Tibial nerve (tissue), 4 donors: ENCODE results near the gene SPDYC. TPM values are rescaled to one million over a fixed set of nuclear protein-coding genes. Genes with fewer than 3 reads are reported as not detected.

Experiments
- DNase-seq, 2 donors: peaks; one replicate each; pipeline ENCODE4 v3.0.0-alpha.2; 2019; ENCODE audit warnings: low spot score in 2 of 2
- H3K27ac ChIP-seq, 4 donors: fragments of 200-600 bp; sonication (generic) in 3 of 4; one replicate each; pipeline ENCODE4 v1.5.1; 2017 to 2019; ENCODE audit warnings: mild to moderate bottlenecking in 1 of 4
- H3K27me3 ChIP-seq, 2 donors: fragments of 200-600 bp; sonication (generic) in 1 of 2; one replicate each; pipeline versions ENCODE4 v1.5.1 to v1.6.0; 2017 to 2019
- H3K36me3 ChIP-seq, 3 donors: fragments of 200-600 bp; sonication (generic); one replicate each; pipeline ENCODE4 v1.5.1; 2018 to 2019
- H3K4me1 ChIP-seq, 4 donors: fragments of 200-600 bp; sonication (generic) in 3 of 4; one replicate each; pipeline ENCODE4 v1.5.1; 2017 to 2019
- H3K4me3 ChIP-seq, 4 donors: fragments of 200-600 bp; sonication (generic) in 3 of 4; one replicate each; pipeline ENCODE4 v1.5.1; 2017 to 2019; ENCODE audit warnings: mild to moderate bottlenecking in 1 of 4, moderate library complexity in 1 of 4
- H3K9me3 ChIP-seq, 4 donors: fragments of 200-600 bp; sonication (generic) in 3 of 4; one replicate each; pipeline ENCODE4 v1.5.1; 2017 to 2019
- EP300 ChIP-seq, 2 donors: sonication (generic); formaldehyde crosslinking; IDR thresholded peaks; one replicate each; pipeline ENCODE4 v1.6.1; 2017; ENCODE audit warnings: antibody characterized with exemption in 2 of 2, mild to moderate bottlenecking in 1 of 2
- POLR2A ChIP-seq, 2 donors: fragments of 450-650 bp; IDR thresholded peaks; one replicate each; pipeline ENCODE4 v1.6.1; 2017; ENCODE audit warnings: antibody characterized with exemption in 2 of 2, mild to moderate bottlenecking in 2 of 2, moderate library complexity in 2 of 2
- WGBS, 2 donors: methylation state at CpG; one replicate each; pipeline ENCODE4 v1.1.5; 2018; 5-methylcytosine and 5-hydroxymethylcytosine counted together
- total RNA-seq, 4 donors: library from RNA; depleted of rRNA; stranded (reverse); fragments of >200 nt; gene quantifications; one replicate each; pipeline ENCODE4 v1.1.0, GENCODE V29; 2016
- TF ChIP-seq, protein P1 (sequence below), 5 experiments: fragments of 200-600 bp in 3 of 5; fragments of 450-650 bp in 2 of 5; sonication (generic) in 3 of 5; IDR thresholded peaks; one replicate each; pipeline ENCODE4 v1.5.1; 2016 to 2019; ENCODE audit warnings: antibody characterized with exemption in 5 of 5, mild to moderate bottlenecking in 3 of 5, moderate library complexity in 2 of 5

SPDYC gene
- total RNA-seq: not detected

GRCh38 chr11:65170058-65170534, at the start of gene SPDYC:
SPDYC (plus strand) TSS chr11:65170233; CDS start chr11:65171358, 1,125 bp downstream.
- Histone ChIP-seq H3K4me3 (no peak within 1 kb of the TSS), H3K27ac (no peak within 1 kb of the TSS), H3K4me1 (peaks cover 0 to 12% (median 0%) of the 10 kb centered on the region in 4 donors), H3K36me3 (no peaks in the 10 kb centered on the region), H3K27me3 (no peaks in the 10 kb centered on the region), H3K9me3 (no peaks in the 10 kb centered on the region)
- TF ChIP-seq, protein P1, sequence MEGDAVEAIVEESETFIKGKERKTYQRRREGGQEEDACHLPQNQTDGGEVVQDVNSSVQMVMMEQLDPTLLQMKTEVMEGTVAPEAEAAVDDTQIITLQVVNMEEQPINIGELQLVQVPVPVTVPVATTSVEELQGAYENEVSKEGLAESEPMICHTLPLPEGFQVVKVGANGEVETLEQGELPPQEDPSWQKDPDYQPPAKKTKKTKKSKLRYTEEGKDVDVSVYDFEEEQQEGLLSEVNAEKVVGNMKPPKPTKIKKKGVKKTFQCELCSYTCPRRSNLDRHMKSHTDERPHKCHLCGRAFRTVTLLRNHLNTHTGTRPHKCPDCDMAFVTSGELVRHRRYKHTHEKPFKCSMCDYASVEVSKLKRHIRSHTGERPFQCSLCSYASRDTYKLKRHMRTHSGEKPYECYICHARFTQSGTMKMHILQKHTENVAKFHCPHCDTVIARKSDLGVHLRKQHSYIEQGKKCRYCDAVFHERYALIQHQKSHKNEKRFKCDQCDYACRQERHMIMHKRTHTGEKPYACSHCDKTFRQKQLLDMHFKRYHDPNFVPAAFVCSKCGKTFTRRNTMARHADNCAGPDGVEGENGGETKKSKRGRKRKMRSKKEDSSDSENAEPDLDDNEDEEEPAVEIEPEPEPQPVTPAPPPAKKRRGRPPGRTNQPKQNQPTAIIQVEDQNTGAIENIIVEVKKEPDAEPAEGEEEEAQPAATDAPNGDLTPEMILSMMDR (IDR thresholded peaks at IDR 0.05): no peak
- no peak for TF ChIP-seq POLR2A (IDR thresholded peaks at IDR 0.05)
- no peak for TF ChIP-seq EP300 (IDR thresholded peaks at IDR 0.05)
- DNase-seq: no peak
- WGBS, 2 donors: 90 to 91% methylated on average over 20 to 21 of the region's 21 CpGs

DNA sequence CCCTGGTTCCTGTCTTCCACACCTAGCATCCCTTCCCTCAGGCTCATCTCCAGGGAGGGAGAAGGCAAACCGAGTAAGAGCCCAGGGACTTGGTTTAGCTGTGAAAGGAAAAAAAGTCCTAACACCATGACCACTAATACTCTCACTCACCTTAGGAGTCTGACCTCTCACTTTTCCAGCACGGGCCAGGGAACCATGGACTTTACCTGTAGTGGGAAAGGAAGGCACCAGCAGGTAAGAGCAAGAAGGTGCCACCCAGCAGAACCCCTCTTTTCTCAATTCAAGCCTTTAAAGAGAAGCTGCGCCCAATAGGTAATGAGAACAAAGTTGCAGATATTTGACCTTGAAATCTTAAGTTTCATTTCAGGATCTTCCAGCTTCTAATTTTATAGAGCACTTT, 49.2 kb upstream of the SPDYC start:
- Histone ChIP-seq H3K27ac (peak overlapping the region; percentile 81 to 98 (median 92)), H3K27me3 (no peaks in the 10 kb centered on the region), H3K9me3 (no peaks in the 10 kb centered on the region), H3K4me3 (peak overlapping the region; percentile 65 to 92 (median 87)), H3K4me1 (peaks cover 0 to 57% (median 22%) of the 10 kb centered on the region in 4 donors), H3K36me3 (peaks cover 0 to 57% (median 17%) of the 10 kb centered on the region in 3 donors)
- no peak for TF ChIP-seq EP300 (IDR thresholded peaks at IDR 0.05)
- TF ChIP-seq, protein P1 (IDR thresholded peaks at IDR 0.05): no peak
- no peak for TF ChIP-seq POLR2A (IDR thresholded peaks at IDR 0.05)
- 80 to 83% methylated on average over 3 of the region's 3 CpGs for WGBS, 2 donors
- DNase-seq: no peak

DNA sequence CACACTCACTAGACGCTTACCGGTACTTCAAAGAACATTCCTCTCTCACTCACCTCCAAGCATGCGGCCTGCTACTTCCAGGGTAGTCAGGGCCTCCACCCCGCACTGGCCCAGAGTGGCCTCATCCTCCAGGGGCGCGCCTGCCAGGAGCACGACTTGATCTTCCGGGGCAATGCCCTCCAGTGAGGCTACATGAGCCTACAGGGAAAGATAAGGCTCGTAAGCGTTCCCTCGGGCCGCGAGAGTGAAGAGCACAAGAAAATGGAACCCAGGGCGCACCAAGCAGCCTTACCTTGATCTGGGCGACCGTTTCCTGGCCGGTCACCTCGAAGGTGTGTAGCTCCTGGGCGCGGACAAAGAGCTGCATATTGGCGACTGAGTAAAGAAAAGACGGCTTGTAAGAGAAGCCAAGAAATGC, 48.6 kb upstream of the SPDYC start:
- Histone ChIP-seq H3K4me3 (peak overlapping the region; percentile 65 to 92 (median 87)), H3K9me3 (no peaks in the 10 kb centered on the region), H3K4me1 (peaks cover 0 to 51% (median 17%) of the 10 kb centered on the region in 4 donors), H3K27ac (peak overlapping the region; percentile 81 to 98 (median 92)), H3K27me3 (no peaks in the 10 kb centered on the region), H3K36me3 (peaks cover 0 to 57% (median 19%) of the 10 kb centered on the region in 3 donors)
- TF ChIP-seq EP300 (IDR thresholded peaks at IDR 0.05): no peak
- TF ChIP-seq POLR2A (IDR thresholded peaks at IDR 0.05): no peak
- TF ChIP-seq, protein P1 (IDR thresholded peaks at IDR 0.05): no peak
- 4 to 5% methylated on average over 22 of the region's 22 CpGs for WGBS, 2 donors
- DNase-seq: no peak

- Histone ChIP-seq H3K27ac (peak within 1 kb of the TSS; percentile 81 to 98 (median 92)), H3K4me3 (peak within 1 kb of the TSS; percentile 65 to 92 (median 87)), H3K4me1 (peaks cover 0 to 45% (median 11%) of the 10 kb centered on the region in 4 donors), H3K27me3 (no peaks in the 10 kb centered on the region), H3K36me3 (peaks cover 0 to 61% (median 25%) of the 10 kb centered on the region in 3 donors), H3K9me3 (no peaks in the 10 kb centered on the region)
- 0% methylated on average over 41 to 55 of the region's 64 CpGs for WGBS, 2 donors
- DNase-seq: peak; percentile 95
- TF ChIP-seq POLR2A (IDR thresholded peaks at IDR 0.05): peak; percentile 61 to 92
- TF ChIP-seq, protein P1 (IDR thresholded peaks at IDR 0.05): peak in 1 of 5 experiments; percentile 27
- peak; percentile 77 to 98 for TF ChIP-seq EP300 (IDR thresholded peaks at IDR 0.05)
Observed at GRCh38 chr11:65121865-65122696, 48.0 kb upstream of the SPDYC start, which contains the start of the genes FAU and MRPL49. FAU (minus strand) TSS chr11:65122134; CDS start chr11:65121813, 321 bp downstream. MRPL49 (plus strand) TSS chr11:65122321; CDS start chr11:65122347, 26 bp downstream.
